KMS-11 (cell line): ENCODE data around the gene DCAF4.

ENCODE experiments used
- H2AFZ ChIP-seq: fragments of 200-600 bp; sonication (generic); 2 replicates; pipeline ENCODE4 v1.6.1; 2016; ENCODE audit warnings: antibody characterized with exemption, mixed run types, low read depth
- H3K27ac ChIP-seq: fragments of 200-600 bp; sonication (generic); 2 replicates; pipeline ENCODE4 v1.6.1; 2016; ENCODE audit warnings: mild to moderate bottlenecking, mixed run types
- H3K27me3 ChIP-seq: fragments of 200-600 bp; sonication (generic); 2 replicates; pipeline ENCODE4 v1.6.1; 2017; ENCODE audit warnings: mild to moderate bottlenecking, low read depth, mixed run types, moderate library complexity; ENCODE audit not compliant: insufficient read depth
- H3K36me3 ChIP-seq: fragments of 200-600 bp; sonication (generic); 2 replicates; pipeline ENCODE4 v1.6.1; 2017; ENCODE audit warnings: mild to moderate bottlenecking, mixed run types; ENCODE audit not compliant: insufficient read depth
- H3K4me1 ChIP-seq: fragments of 200-600 bp; sonication (generic); 2 replicates; pipeline ENCODE4 v1.6.1; 2016; ENCODE audit warnings: mild to moderate bottlenecking, low read depth, mixed run types; ENCODE audit not compliant: poor library complexity, severe bottlenecking
- H3K4me2 ChIP-seq: fragments of 200-600 bp; sonication (generic); 2 replicates; pipeline ENCODE4 v1.7.0; 2016; ENCODE audit warnings: mild to moderate bottlenecking, mixed run types
- H3K4me3 ChIP-seq: fragments of 200-600 bp; sonication (generic); IDR thresholded peaks from 2 replicates; pipeline ENCODE4 v1.6.1; 2017; ENCODE audit warnings: low read depth, low read length, mixed read lengths; ENCODE audit not compliant: insufficient read depth
- H3K79me2 ChIP-seq: fragments of 200-600 bp; sonication (generic); 2 replicates; pipeline ENCODE4 v1.6.1; 2016; ENCODE audit warnings: low read depth, mixed run types; ENCODE audit not compliant: insufficient read depth
- H3K9ac ChIP-seq: fragments of 200-600 bp; sonication (generic); 2 replicates; pipeline ENCODE4 v1.6.1; 2016; ENCODE audit warnings: mild to moderate bottlenecking, mixed run types
- H4K20me1 ChIP-seq: fragments of 200-600 bp; sonication (generic); 2 replicates; pipeline ENCODE4 v1.6.1; 2016; ENCODE audit warnings: mild to moderate bottlenecking, mixed run types; ENCODE audit not compliant: insufficient read depth
- CTCF ChIP-seq: fragments of 200-600 bp; sonication (generic); conservative IDR thresholded peaks from 2 replicates; pipeline ENCODE4 v1.6.1; 2017; ENCODE audit warnings: low read depth, mild to moderate bottlenecking, antibody characterized with exemption, low read length, moderate library complexity, mixed read lengths

DCAF4 gene

GRCh38 chr14:73008501-73008900 is 82.2 kb downstream of the DCAF4 start:
- Histone ChIP-seq H3K36me3 (no peaks in the 10 kb centered on the region), H4K20me1 (no peaks in the 10 kb centered on the region), H3K9ac (no peak overlapping the region), H3K4me3 (no peak overlapping the region), H2AFZ (no peak overlapping the region), H3K27ac (no peak overlapping the region), H3K79me2 (no peaks in the 10 kb centered on the region), H3K4me1 (peaks cover 34% of the 10 kb centered on the region), H3K27me3 (no peaks in the 10 kb centered on the region), H3K4me2 (no peak overlapping the region)
- TF ChIP-seq CTCF = no peak
